Lung (tissue), 12 donors: ENCODE data around the gene PARVB. TPM values are rescaled to one million over a fixed set of nuclear protein-coding genes. Genes with fewer than 3 reads are reported as not detected.

ENCODE experiments used
- ATAC-seq: fragments of 200-7000 bp; cut with Tn5 transposase; one replicate; pipeline ENCODE4 v1.9.1; 2020; ENCODE audit warnings: moderate number of reproducible peaks; ENCODE audit not compliant: insufficient read depth, low FRiP score
- DNase-seq, 3 donors: peaks; one replicate each; pipeline ENCODE4 v3.0.0-alpha.2; 2013 to 2017
- H3K27ac ChIP-seq, 2 donors: one replicate each; pipeline ENCODE4 v1.5.1; 2013; ENCODE audit warnings: mild to moderate bottlenecking in 2 of 2, moderate library complexity in 2 of 2, control low read depth in 1 of 2, inconsistent platforms in 1 of 2, low read depth in 1 of 2, low read length in 1 of 2
- H3K27me3 ChIP-seq, 3 donors: one replicate each; pipeline ENCODE4 v1.5.1; 2013; ENCODE audit warnings: low read length in 2 of 3; ENCODE audit not compliant: control insufficient read depth in 3 of 3, insufficient read depth in 3 of 3
- H3K36me3 ChIP-seq, 4 donors: one replicate each; pipeline ENCODE4 v1.5.1; 2013; ENCODE audit warnings: low read length in 4 of 4, mild to moderate bottlenecking in 1 of 4, moderate library complexity in 1 of 4; ENCODE audit not compliant: control insufficient read depth in 4 of 4, insufficient read depth in 4 of 4
- H3K4me1 ChIP-seq, 5 donors: one replicate each; pipeline ENCODE4 v1.5.1; 2013; ENCODE audit warnings: low read length in 5 of 5, mild to moderate bottlenecking in 2 of 5, moderate library complexity in 1 of 5; ENCODE audit not compliant: control insufficient read depth in 5 of 5, insufficient read depth in 5 of 5
- H3K4me3 ChIP-seq: one replicate; pipeline ENCODE4 v1.5.1; 2013; ENCODE audit warnings: mild to moderate bottlenecking, control low read depth, moderate library complexity
- H3K9ac ChIP-seq, 2 donors: one replicate each; pipeline ENCODE4 v1.5.1; 2013; ENCODE audit warnings: low read length in 2 of 2, control low read depth in 1 of 2; ENCODE audit not compliant: insufficient read depth in 1 of 2
- H3K9me3 ChIP-seq, 4 donors: one replicate each; pipeline ENCODE4 v1.5.1; 2013; ENCODE audit warnings: low read length in 3 of 4, mild to moderate bottlenecking in 1 of 4, moderate library complexity in 1 of 4; ENCODE audit not compliant: control insufficient read depth in 4 of 4, insufficient read depth in 3 of 4
- CTCF ChIP-seq: IDR thresholded peaks from 2 replicates; pipeline ENCODE4 v1.5.1; 2012; ENCODE audit warnings: mild to moderate bottlenecking; ENCODE audit errors: control extremely low read depth, extremely low read depth
- WGBS, 2 donors: extraction: QIAGEN DNeasy Blood & Tissue Kit; methylation state at CpG; one replicate each; pipeline ENCODE4 v1.1.7; 2013; 5-methylcytosine and 5-hydroxymethylcytosine counted together
- polyA plus RNA-seq, 2 donors: library from polyadenylated mRNA; stranded (reverse); fragments of 200-250 nt; gene quantifications; one replicate each; pipeline ENCODE4 v1.2.1, GENCODE V29; 2013
- total RNA-seq, 2 donors: library from RNA; depleted of rRNA in 1 of 2; stranded (reverse); fragments of >200 nt in 1 of 2; gene quantifications; one replicate each; pipeline ENCODE4 v1.2.1, GENCODE V29; 2014 to 2021
- donor health status: control.
- donor health status: control.
- donor health status: Bipolar disorder and iron deficiency.
- donor health status: healthy.
- donor health status: DM: yes; HTN: yes; CAD: no.

PARVB gene
- total and polyA plus RNA-seq, 4 donors: 16.9 to 64.2 (median 49.7) TPM

DNA sequence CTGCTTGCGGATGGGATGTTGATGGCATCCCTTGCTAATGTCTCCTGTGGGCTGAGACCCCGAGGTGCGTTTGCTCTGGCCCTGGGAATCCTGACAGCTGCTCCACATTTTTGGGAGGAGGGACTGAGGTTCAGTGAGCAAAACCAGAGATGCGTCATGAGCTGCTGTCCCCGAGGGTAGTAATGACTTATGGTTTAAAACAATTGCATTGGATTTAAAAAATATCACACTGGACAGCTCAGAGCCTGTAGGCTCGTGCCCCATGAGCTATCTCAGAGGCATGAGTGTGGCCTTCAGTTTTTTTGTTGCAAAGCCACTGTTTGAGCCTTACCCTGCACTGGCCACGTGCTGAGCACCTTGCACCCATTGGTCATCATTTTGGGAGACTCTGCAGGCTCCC, 135.7 kb downstream of the PARVB start:
- no peak for ATAC-seq
- Histone ChIP-seq H3K9me3 (no peaks in the 10 kb centered on the region), H3K36me3 (peaks cover 0 to 33% (median 3%) of the 10 kb centered on the region in 4 donors), H3K9ac (no peak overlapping the region), H3K4me3 (no peak overlapping the region), H3K4me1 (peaks cover 0 to 25% (median 0%) of the 10 kb centered on the region in 5 donors), H3K27ac (no peak overlapping the region), H3K27me3 (no peaks in the 10 kb centered on the region)
- no peak for DNase-seq
- TF ChIP-seq CTCF: no peak
- WGBS, 2 donors: 83 to 89% methylated on average over 7 of the region's 7 CpGs

GRCh38 chr22:44160421-44160820, 136.3 kb downstream of the PARVB start:
- H3K4me1 ChIP-seq: peaks cover 0 to 25% (median 0%) of the 10 kb centered on the region in 5 donors
- no peaks in the 10 kb centered on the region for H3K27me3 ChIP-seq
- no peak overlapping the region for H3K27ac ChIP-seq
- H3K9me3 ChIP-seq: no peaks in the 10 kb centered on the region
- no peak for DNase-seq
- 25 to 59% methylated on average over 5 of the region's 5 CpGs for WGBS, 2 donors
- peaks cover 0 to 34% (median 3%) of the 10 kb centered on the region in 4 donors for H3K36me3 ChIP-seq
- H3K9ac ChIP-seq: no peak overlapping the region
- no peak for ATAC-seq
- no peak overlapping the region for H3K4me3 ChIP-seq
- TF ChIP-seq CTCF: no peak

DNA sequence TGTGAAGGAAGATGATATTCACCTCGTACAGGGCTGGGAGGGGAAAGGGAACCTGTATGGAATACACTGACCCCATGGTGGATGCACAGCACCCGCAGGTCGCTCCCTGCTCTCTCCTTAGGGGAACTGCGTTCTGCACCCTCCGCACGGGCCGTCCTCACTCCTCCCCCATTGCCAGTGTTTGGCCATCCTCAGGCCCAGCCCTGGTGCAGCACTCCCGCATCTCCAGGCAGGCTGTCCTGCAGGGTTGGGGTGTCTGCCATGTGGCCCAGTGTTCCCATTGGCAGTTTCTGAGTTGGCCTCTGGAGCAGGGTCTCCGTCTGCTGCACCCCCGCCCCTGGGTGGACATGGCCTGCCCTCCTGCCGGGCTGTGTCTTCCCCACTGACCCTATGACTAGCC, 137.6 kb downstream of the PARVB start:
- no peak overlapping the region for H3K27ac ChIP-seq
- peaks cover 0 to 34% (median 3%) of the 10 kb centered on the region in 4 donors for H3K36me3 ChIP-seq
- WGBS, 2 donors: 94 to 95% methylated on average over 11 of the region's 11 CpGs
- H3K9me3 ChIP-seq: no peaks in the 10 kb centered on the region
- DNase-seq: no peak
- peaks cover 0 to 25% (median 0%) of the 10 kb centered on the region in 5 donors for H3K4me1 ChIP-seq
- no peak for ATAC-seq
- TF ChIP-seq CTCF: no peak
- no peak overlapping the region for H3K9ac ChIP-seq
- no peak overlapping the region for H3K4me3 ChIP-seq
- H3K27me3 ChIP-seq: no peaks in the 10 kb centered on the region

DNA sequence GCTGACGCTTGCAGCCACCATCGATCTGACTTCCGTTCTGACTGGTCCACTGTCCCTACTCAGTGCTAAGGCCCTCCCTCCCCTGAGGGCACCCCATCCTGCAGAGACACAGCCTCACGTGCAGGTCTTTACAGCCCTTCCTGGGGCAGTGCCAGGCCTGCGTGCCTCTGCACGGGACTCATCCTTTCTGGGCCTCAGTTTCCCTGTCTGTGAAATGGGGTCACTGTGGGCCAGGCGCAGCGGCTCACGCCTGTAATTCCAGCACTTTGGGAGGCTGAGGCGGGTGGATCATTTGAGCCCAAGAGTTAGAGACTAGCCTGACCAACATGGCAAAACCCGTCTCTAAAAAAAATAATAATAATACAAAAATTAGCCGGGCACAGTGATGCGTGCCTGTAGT, 138.9 kb downstream of the PARVB start:
- Histone ChIP-seq H3K27ac (no peak overlapping the region), H3K9ac (no peak overlapping the region), H3K9me3 (no peaks in the 10 kb centered on the region), H3K4me1 (peaks cover 0 to 25% (median 0%) of the 10 kb centered on the region in 5 donors), H3K27me3 (no peaks in the 10 kb centered on the region), H3K4me3 (no peak overlapping the region), H3K36me3 (peaks cover 0 to 40% (median 2%) of the 10 kb centered on the region in 4 donors)
- DNase-seq: no peak
- 95 to 96% methylated on average over 13 of the region's 13 CpGs for WGBS, 2 donors
- TF ChIP-seq CTCF: no peak
- no peak for ATAC-seq
